ENCODE measurements around the gene DLAT.

GRCh38 chr11:112016765-112017376 lies 8.3 kb upstream of the DLAT start:
- TF ChIP-seq CTCF (IDR thresholded peaks at IDR 0.05) (no peak), TP53 (CRISPR knock-in tag; IDR thresholded peaks at IDR 0.05) (no peak)

Data from A549 (cell line).